HCT116 (cell line): ENCODE measurements around the gene THTPA. TPM values are rescaled to one million over a fixed set of nuclear protein-coding genes. Genes with fewer than 3 reads are reported as not detected.

Experiments used
- ATAC-seq: fragments of 200-7000 bp; cut with Tn5 transposase; 2 replicates; pipeline ENCODE4 v1.9.1; 2020; ENCODE audit warnings: mild to moderate bottlenecking, moderate library complexity
- BruUV-seq: library from RNA; stranded (reverse); fragments of 400-500 nt; replicated peaks from 2 replicates; lab custom pipeline; 2021; lab: Mats Ljungman, UMichigan
- CTCF ChIA-PET: fragments of 300-600 bp; sonication (Branson Sonifier 250); formaldehyde crosslinking; loops from one replicate; lab custom pipeline; 2021; ENCODE audit warnings: antibody characterized with exemption; lab: Charles Lee
- POLR2A ChIA-PET: fragments of 300-600, 350-600 bp; sonication (Branson Sonifier 250); formaldehyde crosslinking; loops from one replicate; lab custom pipeline; 2021; ENCODE audit warnings: antibody characterized with exemption; lab: Charles Lee
- RAD21 ChIA-PET, 2 experiments: fragments of 300-600 bp; sonication (Branson Sonifier 250); formaldehyde crosslinking; loops; one replicate each; lab custom pipeline; 2023; ENCODE audit warnings: low total read pairs in 2 of 2; ENCODE audit not compliant: uncharacterized antibody in 2 of 2, unreplicated experiment in 2 of 2, low non-redundant PET in 1 of 2; lab: Charles Lee
- DNase-seq: peaks from one replicate; pipeline ENCODE4 v3.0.0-alpha.2; 2010; ENCODE audit warnings: low read depth, low spot score
- H2AFZ ChIP-seq: fragments of 200-600 bp; shearing (Covaris generic), sonication (generic); 2 replicates; pipeline ENCODE4 v1.6.1; 2017; ENCODE audit warnings: low read depth, mixed run types, mixed read lengths, antibody characterized with exemption, low read length; ENCODE audit not compliant: poor library complexity, severe bottlenecking
- H3K27ac ChIP-seq: 2 replicates; pipeline ENCODE4 v1.5.1; 2012; ENCODE audit warnings: low read depth, low read length
- H3K27me3 ChIP-seq: fragments of 200-600 bp; sonication (generic); 2 replicates; pipeline ENCODE4 v1.6.1; 2016; ENCODE audit warnings: mixed run types, low read length, mixed read lengths; ENCODE audit not compliant: insufficient read depth
- H3K36me3 ChIP-seq, 2 experiments: fragments of 200-500 bp in 1 of 2; fragments of 200-600 bp in 1 of 2; sonication (Bioruptor generic) in 1 of 2; sonication (generic) in 1 of 2; 2 replicates each; pipeline versions ENCODE4 v1.5.1 to v1.6.1; 2014 to 2016; ENCODE audit warnings: low read length in 2 of 2, inconsistent platforms in 1 of 2, mixed read lengths in 1 of 2, mixed run types in 1 of 2; ENCODE audit not compliant: insufficient read depth in 2 of 2, control insufficient read depth in 1 of 2
- H3K4me1 ChIP-seq, 2 experiments: fragments of 200-600 bp in 1 of 2; sonication (generic) in 1 of 2; 2 replicates each; pipeline versions ENCODE4 v1.5.1 to v1.6.1; 2012 to 2017; ENCODE audit warnings: low read length in 2 of 2, inconsistent platforms in 1 of 2, mild to moderate bottlenecking in 1 of 2, mixed read lengths in 1 of 2, mixed run types in 1 of 2, moderate library complexity in 1 of 2; ENCODE audit not compliant: insufficient read depth in 2 of 2, control insufficient read depth in 1 of 2
- H3K4me2 ChIP-seq: fragments of 200-600 bp; sonication (generic); 2 replicates; pipeline ENCODE4 v1.6.1; 2017; ENCODE audit warnings: mixed run types, low read length, mixed read lengths
- H3K4me3 ChIP-seq, 2 experiments: fragments of 200-600 bp in 1 of 2; sonication (generic) in 1 of 2; replicated peaks in 1 of 2; 2 replicates each; pipeline ENCODE4 v1.5.1; 2011 to 2016; ENCODE audit warnings: low read length in 2 of 2, control low read depth in 1 of 2, low read depth in 1 of 2, mild to moderate bottlenecking in 1 of 2, mixed read lengths in 1 of 2, mixed run types in 1 of 2
- H3K79me2 ChIP-seq: fragments of 200-600 bp; sonication (generic); 2 replicates; pipeline ENCODE4 v1.6.1; 2017; ENCODE audit warnings: mild to moderate bottlenecking, mixed run types, low read length, moderate library complexity, mixed read lengths; ENCODE audit not compliant: insufficient read depth
- H3K9ac ChIP-seq: fragments of 200-600 bp; sonication (generic); 2 replicates; pipeline ENCODE4 v1.6.1; 2016; ENCODE audit warnings: low read length, mixed read lengths
- H3K9me2 ChIP-seq: fragments of 200-600 bp; sonication (generic), shearing (Covaris generic); 2 replicates; pipeline ENCODE4 v1.6.1; 2017; ENCODE audit warnings: mixed run types, mild to moderate bottlenecking, moderate library complexity; ENCODE audit not compliant: insufficient read depth
- H3K9me3 ChIP-seq, 2 experiments: fragments of 200-500 bp in 1 of 2; fragments of 200-600 bp in 1 of 2; sonication (Bioruptor generic) in 1 of 2; sonication (generic) in 1 of 2; 2 replicates each; pipeline ENCODE4 v1.6.1; 2014 to 2017; ENCODE audit warnings: low read length in 2 of 2, mixed read lengths in 2 of 2, inconsistent platforms in 1 of 2, low read depth in 1 of 2, mild to moderate bottlenecking in 1 of 2, mixed run types in 1 of 2, moderate library complexity in 1 of 2; ENCODE audit not compliant: control insufficient read depth in 1 of 2, insufficient read depth in 1 of 2
- H4K20me1 ChIP-seq: fragments of 200-600 bp; sonication (generic), shearing (Covaris generic); 2 replicates; pipeline ENCODE4 v1.6.1; 2017; ENCODE audit warnings: mixed run types, mild to moderate bottlenecking, moderate library complexity; ENCODE audit not compliant: insufficient read depth
- ATF3 ChIP-seq: IDR thresholded peaks from 2 replicates; pipeline ENCODE4 v1.6.1; 2012
- CBX3 ChIP-seq: IDR thresholded peaks from 2 replicates; pipeline ENCODE4 v1.6.1; 2012; ENCODE audit warnings: low read depth
- CTCF ChIP-seq, 3 experiments: fragments of 200-600 bp in 1 of 3; sonication (generic) in 1 of 3; IDR thresholded peaks in 2 of 3; conservative IDR thresholded peaks in 1 of 3; 2 replicates each; pipeline ENCODE4 v1.5.1; 2012 to 2017; ENCODE audit warnings: low read depth in 2 of 3, low read length in 2 of 3, antibody characterized with exemption in 1 of 3, borderline replicate concordance in 1 of 3, control low read depth in 1 of 3, mild to moderate bottlenecking in 1 of 3, mixed read lengths in 1 of 3, mixed run types in 1 of 3, moderate library complexity in 1 of 3; ENCODE audit not compliant: insufficient read depth in 1 of 3
- ELF1 ChIP-seq: IDR thresholded peaks from 2 replicates; pipeline ENCODE4 v1.6.1; 2012; ENCODE audit warnings: low read depth, borderline replicate concordance
- EZH2 ChIP-seq: fragments of 200-600 bp; sonication (generic); IDR thresholded peaks from 2 replicates; pipeline ENCODE4 v1.6.1; 2017; ENCODE audit warnings: antibody characterized with exemption, mixed run types
- FOSL1 ChIP-seq: IDR thresholded peaks from 2 replicates; pipeline ENCODE4 v1.6.1; 2012; ENCODE audit warnings: low read depth
- JUND ChIP-seq: IDR thresholded peaks from 2 replicates; pipeline ENCODE4 v1.6.1; 2012
- POLR2A ChIP-seq: IDR thresholded peaks from 2 replicates; pipeline ENCODE4 v1.7.0; 2011; ENCODE audit warnings: borderline replicate concordance; ENCODE audit not compliant: insufficient read depth, insufficient read length; ENCODE audit errors: extremely low read depth
- POLR2AphosphoS5 ChIP-seq: IDR thresholded peaks from 2 replicates; pipeline ENCODE4 v1.6.1; 2011; ENCODE audit warnings: mild to moderate bottlenecking, low read depth, low read length, moderate library complexity
- RAD21 ChIP-seq: IDR thresholded peaks from 2 replicates; pipeline ENCODE4 v1.6.1; 2012; ENCODE audit warnings: low read depth, mild to moderate bottlenecking
- SRF ChIP-seq: IDR thresholded peaks from 2 replicates; pipeline ENCODE4 v1.6.1; 2012; ENCODE audit warnings: low read depth
- YY1 ChIP-seq: IDR thresholded peaks from 2 replicates; pipeline ENCODE4 v1.6.1; 2011; ENCODE audit warnings: low read length, low read depth, moderate library complexity, mild to moderate bottlenecking; ENCODE audit not compliant: insufficient replicate concordance; ENCODE audit errors: extremely low read depth
- ZBTB33 ChIP-seq: IDR thresholded peaks from 2 replicates; pipeline ENCODE4 v1.6.1; 2011; ENCODE audit warnings: mild to moderate bottlenecking, low read length, moderate library complexity; ENCODE audit not compliant: insufficient replicate concordance; ENCODE audit errors: extremely low read depth
- ZNF274 ChIP-seq: fragments of 200-500 bp; sonication (Bioruptor generic); IDR thresholded peaks from 2 replicates; pipeline ENCODE4 v1.6.1; 2014; ENCODE audit warnings: mild to moderate bottlenecking, low read depth, low read length, inconsistent platforms
- intact Hi-C: fragments of 100-400 bp; cut with micrococcal nuclease; formaldehyde crosslinking; loops from 2 replicates; pipeline ENCODE4 v1.10.0; 2022
- total RNA-seq: library from RNA; stranded (reverse); gene quantifications from one replicate; pipeline ENCODE4 v1.2.1, GENCODE V29; 2021; ENCODE audit not compliant: unreplicated experiment

Gene THTPA
- total RNA-seq, 1 experiment from 2014 or later: 5.8 TPM

- TF ChIP-seq ELF1 (peak; percentile 82; the same call in 1 of the 2 replicates), SRF (no peak), POLR2A (peak; percentile 84), POLR2AphosphoS5 (peak; percentile 89)
Observed at GRCh38 chr14:23567186-23568020, 11.3 kb downstream of the THTPA start, which contains the start of gene AP1G2 (continued).

- DNase-seq (no peak), ATAC-seq (no peak)
- intact Hi-C loops: no loop called here
- peaks cover 0 to 6% of the 10 kb centered on the region in 2 experiments; a peak in 2 of 4 replicates for H3K36me3 ChIP-seq
- H2AFZ ChIP-seq: no peak overlapping the region
- peak overlapping the region; percentile 85 to 88 for H3K4me3 ChIP-seq
- H3K9me3 ChIP-seq: no peaks in the 10 kb centered on the region
- H3K27ac ChIP-seq: peak overlapping the region; percentile 86
- H3K79me2 ChIP-seq: peaks cover 10% of the 10 kb centered on the region; the same call in 1 of the 2 replicates
- no peaks in the 10 kb centered on the region for H4K20me1 ChIP-seq
- peaks cover 26 to 34% of the 10 kb centered on the region in 2 experiments for H3K4me1 ChIP-seq
- CTCF ChIA-PET: interaction anchor here (1.4 to 3.6 kb wide), 4 partner anchors 10 to 343 kb away, joined by 4 to 21 read pairs (median 8); no protein-coding TSS in a partner anchor
- RAD21 ChIA-PET: interaction anchor here in 1 of 2 experiments (0.7 kb wide), 1 partner anchor 65 kb away, joined by 3 read pairs; no protein-coding TSS in a partner anchor
- H3K27me3 ChIP-seq: no peaks in the 10 kb centered on the region
- H3K9ac ChIP-seq: peak overlapping the region; percentile 80
- POLR2A ChIA-PET: no interaction called here
- H3K9me2 ChIP-seq: no peaks in the 10 kb centered on the region
- BruUV-seq: TSS peak; percentile 72
- H3K4me2 ChIP-seq: peak overlapping the region; percentile 89
- TF ChIP-seq CBX3 (no peak), EZH2 (no peak), ZNF274 (no peak), ATF3 (no peak), SRF (no peak), YY1 (no peak), FOSL1 (no peak), ELF1 (no peak), JUND (no peak), RAD21 (no peak), CTCF (IDR thresholded peaks at IDR 0.05 in 2 of 3, conservative IDR thresholded peaks at IDR 0.05 in 1 of 3; ENCODE audit: borderline replicate concordance in 1 of 3, insufficient read depth in 1 of 3, low read depth in 2 of 3, low read length in 2 of 3) (no peak), ZBTB33 (no peak)
Observed at GRCh38 chr14:23568021-23568599, 12.0 kb downstream of the THTPA start.
